ENCODE data around the gene MTG2. TPM values are rescaled to one million over a fixed set of nuclear protein-coding genes. Genes with fewer than 3 reads are reported as not detected.

MTG2 gene
- total RNA-seq, 1 donor from 2014 or later: 43.0 TPM

DNA sequence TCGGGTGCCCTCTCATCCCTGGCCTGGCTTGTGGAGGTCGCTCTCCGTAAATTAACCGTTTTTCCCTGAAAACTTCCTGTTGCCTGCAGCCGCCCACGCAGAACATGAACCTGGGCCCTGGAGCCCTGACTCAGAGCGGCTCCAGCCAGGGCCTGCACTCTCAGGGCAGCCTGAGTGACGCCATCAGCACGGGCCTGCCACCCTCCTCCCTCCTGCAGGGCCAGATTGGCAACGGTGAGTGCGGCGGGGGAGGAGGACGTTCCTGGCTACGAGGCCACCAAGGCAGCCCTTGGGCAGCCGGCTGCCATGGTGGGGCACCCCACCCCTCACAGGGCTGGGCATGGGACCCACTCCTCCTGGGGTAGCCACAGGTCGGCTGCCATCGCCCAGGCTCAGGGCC is 21.5 kb upstream of the MTG2 start:
- intact Hi-C loops (cut with micrococcal nuclease): loop anchor here (2.0 kb wide), 1 partner anchor 21 kb away; the partner anchor contains the start of gene MTG2
- peaks cover 1% of the 10 kb centered on the region for H3K27me3 Mint-ChIP-seq
- DNase-seq: no peak

DNA sequence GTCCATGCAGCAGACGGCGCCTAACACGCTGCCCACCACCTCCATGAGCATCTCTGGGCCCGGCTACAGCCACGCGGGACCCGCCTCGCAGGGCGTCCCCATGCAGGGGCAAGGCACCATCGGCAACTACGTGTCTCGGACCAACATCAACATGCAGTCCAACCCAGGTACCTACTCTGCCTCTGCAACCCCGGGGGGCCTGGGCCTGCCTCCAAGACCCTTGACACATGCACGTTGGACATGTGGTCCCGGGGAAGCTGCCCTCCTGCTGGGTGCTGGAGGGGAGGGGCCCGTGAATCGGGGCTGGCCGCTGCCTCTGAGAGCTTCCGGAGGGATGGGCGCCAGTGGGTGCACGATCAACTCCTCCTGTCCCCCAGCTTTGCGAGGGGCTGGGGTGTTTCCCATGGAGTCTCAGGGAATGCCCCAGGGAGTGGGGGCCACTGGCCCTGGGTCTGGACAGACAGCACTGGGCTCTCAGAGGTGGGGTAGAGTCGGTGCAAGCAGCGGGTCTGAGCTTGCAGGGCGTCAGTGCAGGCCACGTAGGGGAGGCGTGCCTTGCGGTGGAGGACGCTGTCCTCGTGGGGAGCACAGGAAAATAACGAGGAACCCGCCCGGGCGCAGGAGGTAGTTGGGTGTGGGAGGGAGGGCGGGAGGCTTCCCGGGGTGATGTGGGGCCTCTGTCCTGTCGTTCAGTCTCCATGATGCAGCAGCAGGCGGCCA is 19.9 kb upstream of the MTG2 start:
- Mint-ChIP-seq H3K27ac (no peak overlapping the region), H3K27me3 (peaks cover 1% of the 10 kb centered on the region), H3K9me3 (no peaks in the 10 kb centered on the region), H3K4me3 (no peak overlapping the region), H3K4me1 (peaks cover 10% of the 10 kb centered on the region), H3K36me3 (ENCODE audit: low read depth) (peaks cover 37% of the 10 kb centered on the region)
- no peak for DNase-seq
- intact Hi-C loops (cut with micrococcal nuclease): no loop called here

More for the DNA sequence above, 21.5 kb upstream of the MTG2 start:
- H3K36me3 Mint-ChIP-seq (ENCODE audit: low read depth): peaks cover 36% of the 10 kb centered on the region
- no peak overlapping the region for H3K27ac Mint-ChIP-seq
- H3K9me3 Mint-ChIP-seq: no peaks in the 10 kb centered on the region
- H3K4me3 Mint-ChIP-seq: no peak overlapping the region
- H3K4me1 Mint-ChIP-seq: peaks cover 10% of the 10 kb centered on the region

GRCh38 chr20:62163485-62163865 is 19.4 kb upstream of the MTG2 start:
- no peak overlapping the region for H3K27ac Mint-ChIP-seq
- no peak for DNase-seq
- intact Hi-C loops (cut with micrococcal nuclease): no loop called here
- no peak overlapping the region for H3K4me3 Mint-ChIP-seq
- peaks cover 10% of the 10 kb centered on the region for H3K4me1 Mint-ChIP-seq
- peaks cover 1% of the 10 kb centered on the region for H3K27me3 Mint-ChIP-seq
- peaks cover 40% of the 10 kb centered on the region for H3K36me3 Mint-ChIP-seq (ENCODE audit: low read depth)
- no peaks in the 10 kb centered on the region for H3K9me3 Mint-ChIP-seq

- no peak for DNase-seq
- Mint-ChIP-seq H3K36me3 (ENCODE audit: low read depth) (peaks cover 38% of the 10 kb centered on the region), H3K9me3 (no peaks in the 10 kb centered on the region), H3K4me1 (peaks cover 10% of the 10 kb centered on the region), H3K27ac (no peak overlapping the region), H3K27me3 (peaks cover 1% of the 10 kb centered on the region), H3K4me3 (no peak overlapping the region)
- intact Hi-C loops (cut with micrococcal nuclease): no loop called here
These were observed 18.7 kb upstream of the MTG2 start for GRCh38 chr20:62163986-62164762.

GRCh38 chr20:62164879-62165761 is 17.7 kb upstream of the MTG2 start:
- no peaks in the 10 kb centered on the region for H3K27me3 Mint-ChIP-seq
- no peak overlapping the region for H3K4me3 Mint-ChIP-seq
- peaks cover 34% of the 10 kb centered on the region for H3K36me3 Mint-ChIP-seq (ENCODE audit: low read depth)
- H3K4me1 Mint-ChIP-seq: peaks cover 4% of the 10 kb centered on the region
- intact Hi-C loops (cut with micrococcal nuclease): no loop called here
- H3K27ac Mint-ChIP-seq: no peak overlapping the region
- H3K9me3 Mint-ChIP-seq: no peaks in the 10 kb centered on the region
- no peak for DNase-seq

DNA sequence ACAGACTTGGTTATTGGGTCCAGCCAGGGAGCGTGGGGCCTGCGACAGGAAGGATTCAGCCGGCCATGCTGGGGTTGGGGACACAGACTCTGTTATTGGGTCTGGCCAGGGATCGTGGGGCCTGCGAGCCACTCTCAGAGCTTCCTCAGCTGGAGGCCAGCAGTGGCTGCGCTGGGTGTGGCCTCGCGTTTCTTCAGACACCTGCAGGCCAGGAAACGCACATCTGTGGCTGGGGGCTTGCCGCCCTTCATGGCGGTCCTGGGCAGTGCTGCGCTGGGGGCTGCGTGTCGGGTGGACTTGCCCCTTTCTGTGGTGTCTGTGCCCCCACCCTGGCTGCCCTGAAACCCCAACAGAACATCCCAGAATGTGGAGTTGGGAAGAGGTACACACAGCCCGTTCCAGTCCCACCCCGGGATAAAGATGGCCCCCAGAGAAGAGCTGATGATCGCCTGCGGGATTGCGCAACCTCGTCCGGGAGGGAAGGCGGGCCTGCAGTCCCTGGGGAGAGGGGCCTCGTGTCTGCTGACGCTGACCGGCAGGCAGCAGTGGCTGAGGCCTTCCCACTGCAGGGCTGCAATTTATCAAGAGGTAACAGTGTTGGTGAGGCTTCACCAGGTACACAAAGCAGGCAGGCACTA is 16.9 kb upstream of the MTG2 start:
- Mint-ChIP-seq H3K4me3 (no peak overlapping the region), H3K36me3 (ENCODE audit: low read depth) (peaks cover 29% of the 10 kb centered on the region), H3K27ac (no peak overlapping the region), H3K9me3 (no peaks in the 10 kb centered on the region), H3K27me3 (no peaks in the 10 kb centered on the region), H3K4me1 (no peaks in the 10 kb centered on the region)
- DNase-seq: no peak
- intact Hi-C loops (cut with micrococcal nuclease): no loop called here

GRCh38 chr20:62167474-62167873 is 15.4 kb upstream of the MTG2 start:
- no peak overlapping the region for H3K27ac Mint-ChIP-seq
- DNase-seq: no peak
- H3K9me3 Mint-ChIP-seq: no peaks in the 10 kb centered on the region
- intact Hi-C loops (cut with micrococcal nuclease): no loop called here
- no peak overlapping the region for H3K4me3 Mint-ChIP-seq
- no peaks in the 10 kb centered on the region for H3K4me1 Mint-ChIP-seq
- H3K36me3 Mint-ChIP-seq (ENCODE audit: low read depth): peaks cover 24% of the 10 kb centered on the region
- H3K27me3 Mint-ChIP-seq: no peaks in the 10 kb centered on the region

DNA sequence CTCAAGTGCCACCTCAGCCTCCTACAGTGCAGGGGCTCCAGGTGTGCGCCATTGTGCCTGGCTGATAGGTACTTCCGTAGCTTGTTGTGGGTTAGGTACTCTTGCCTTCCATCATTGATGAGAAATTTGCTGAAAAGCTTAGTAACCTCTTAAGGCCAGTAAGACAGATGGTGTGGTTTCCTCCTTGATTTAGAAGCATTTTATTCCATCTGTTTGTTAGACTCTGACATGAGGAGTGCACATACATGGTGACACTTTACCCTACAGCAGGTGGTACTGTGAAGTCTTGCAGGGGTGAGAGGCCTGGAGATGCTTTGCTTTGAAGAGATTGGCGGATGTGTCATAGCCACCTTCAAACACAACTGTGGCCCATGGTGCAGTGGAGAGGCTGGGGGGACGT is 14.8 kb upstream of the MTG2 start:
- H3K36me3 Mint-ChIP-seq (ENCODE audit: low read depth): peaks cover 24% of the 10 kb centered on the region
- no peak for DNase-seq
- H3K27me3 Mint-ChIP-seq: no peaks in the 10 kb centered on the region
- H3K4me3 Mint-ChIP-seq: no peak overlapping the region
- intact Hi-C loops (cut with micrococcal nuclease): no loop called here
- H3K27ac Mint-ChIP-seq: no peak overlapping the region
- no peaks in the 10 kb centered on the region for H3K4me1 Mint-ChIP-seq
- no peaks in the 10 kb centered on the region for H3K9me3 Mint-ChIP-seq

- H3K27me3 Mint-ChIP-seq: no peaks in the 10 kb centered on the region
- H3K27ac Mint-ChIP-seq: no peak overlapping the region
- H3K4me3 Mint-ChIP-seq: no peak overlapping the region
- H3K9me3 Mint-ChIP-seq: no peaks in the 10 kb centered on the region
- no peak for DNase-seq
- intact Hi-C loops (cut with micrococcal nuclease): no loop called here
- peaks cover 22% of the 10 kb centered on the region for H3K36me3 Mint-ChIP-seq (ENCODE audit: low read depth)
- H3K4me1 Mint-ChIP-seq: no peaks in the 10 kb centered on the region
These were observed 13.9 kb upstream of the MTG2 start for GRCh38 chr20:62168890-62169435.

DNA sequence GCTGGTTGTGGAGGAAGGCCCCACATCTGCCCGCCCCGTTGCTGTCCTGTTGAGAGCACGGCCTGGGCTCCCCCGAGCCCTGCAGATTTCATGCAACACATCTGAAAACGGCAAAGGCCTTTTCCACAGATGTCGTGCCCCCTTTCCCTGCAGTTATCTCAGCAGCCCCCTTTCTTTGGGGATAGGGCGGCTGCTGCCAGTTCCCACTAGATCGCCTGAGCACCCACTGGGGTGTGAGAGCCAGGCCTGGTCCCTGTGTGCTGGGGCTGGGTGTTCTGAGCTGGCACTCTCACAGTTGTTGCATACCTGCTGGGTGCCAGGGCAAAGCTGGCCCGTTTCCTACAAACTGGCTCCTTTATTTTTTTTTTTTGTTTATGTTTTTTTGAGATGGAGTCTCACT is 12.3 kb upstream of the MTG2 start:
- Mint-ChIP-seq H3K9me3 (no peaks in the 10 kb centered on the region), H3K36me3 (ENCODE audit: low read depth) (peaks cover 25% of the 10 kb centered on the region), H3K4me3 (no peak overlapping the region), H3K27ac (no peak overlapping the region), H3K27me3 (no peaks in the 10 kb centered on the region), H3K4me1 (no peaks in the 10 kb centered on the region)
- no peak for DNase-seq
- intact Hi-C loops (cut with micrococcal nuclease): no loop called here

DNA sequence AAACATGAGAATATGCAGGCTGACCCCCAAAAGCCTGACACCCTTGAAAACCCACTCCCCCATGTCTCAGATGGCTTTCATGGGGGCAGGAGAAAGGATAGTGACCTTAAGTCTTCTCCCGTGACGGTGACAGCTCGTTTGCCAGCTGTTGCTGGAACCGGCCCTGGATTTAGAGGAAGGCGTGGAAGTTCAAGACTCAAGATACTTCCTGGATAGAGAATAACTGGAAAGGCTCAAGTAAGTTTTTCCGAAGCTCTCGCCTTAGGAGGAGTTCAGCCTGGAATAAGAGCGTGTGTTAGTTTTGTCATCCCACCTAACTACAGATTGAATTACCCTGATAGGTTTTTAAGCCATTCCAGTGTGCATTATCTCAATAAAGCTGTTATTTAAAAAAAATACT is 11.6 kb upstream of the MTG2 start:
- Mint-ChIP-seq H3K4me1 (no peaks in the 10 kb centered on the region), H3K4me3 (no peak overlapping the region), H3K9me3 (no peaks in the 10 kb centered on the region), H3K36me3 (ENCODE audit: low read depth) (peaks cover 23% of the 10 kb centered on the region), H3K27ac (no peak overlapping the region), H3K27me3 (no peaks in the 10 kb centered on the region)
- no peak for DNase-seq
- intact Hi-C loops (cut with micrococcal nuclease): no loop called here

GRCh38 chr20:62172666-62173065 is 10.2 kb upstream of the MTG2 start:
- no peaks in the 10 kb centered on the region for H3K4me1 Mint-ChIP-seq
- intact Hi-C loops (cut with micrococcal nuclease): no loop called here
- H3K27ac Mint-ChIP-seq: no peak overlapping the region

GRCh38 chr20:62174021-62174804 is 8.6 kb upstream of the MTG2 start:
- Mint-ChIP-seq H3K27me3 (no peaks in the 10 kb centered on the region), H3K4me1 (no peaks in the 10 kb centered on the region), H3K4me3 (no peak overlapping the region), H3K36me3 (ENCODE audit: low read depth) (peaks cover 21% of the 10 kb centered on the region), H3K27ac (no peak overlapping the region), H3K9me3 (no peaks in the 10 kb centered on the region)
- intact Hi-C loops (cut with micrococcal nuclease): no loop called here
- DNase-seq: no peak

More at GRCh38 chr20:62172666-62173065, 10.2 kb upstream of the MTG2 start:
- no peak overlapping the region for H3K4me3 Mint-ChIP-seq
- peaks cover 21% of the 10 kb centered on the region for H3K36me3 Mint-ChIP-seq (ENCODE audit: low read depth)
- no peaks in the 10 kb centered on the region for H3K9me3 Mint-ChIP-seq
- H3K27me3 Mint-ChIP-seq: no peaks in the 10 kb centered on the region
- DNase-seq: no peak
